GM12873 (cell line): ENCODE measurements around the gene TENT5C.

Source experiments
- TF ChIP-seq, protein P1 (sequence below): IDR thresholded peaks from 2 replicates; pipeline ENCODE4 v1.5.1; 2012; ENCODE audit warnings: low read depth, mild to moderate bottlenecking, moderate library complexity, low read length, control low read depth; ENCODE audit not compliant: insufficient read depth; ENCODE audit errors: missing control alignments

The TENT5C gene

DNA sequence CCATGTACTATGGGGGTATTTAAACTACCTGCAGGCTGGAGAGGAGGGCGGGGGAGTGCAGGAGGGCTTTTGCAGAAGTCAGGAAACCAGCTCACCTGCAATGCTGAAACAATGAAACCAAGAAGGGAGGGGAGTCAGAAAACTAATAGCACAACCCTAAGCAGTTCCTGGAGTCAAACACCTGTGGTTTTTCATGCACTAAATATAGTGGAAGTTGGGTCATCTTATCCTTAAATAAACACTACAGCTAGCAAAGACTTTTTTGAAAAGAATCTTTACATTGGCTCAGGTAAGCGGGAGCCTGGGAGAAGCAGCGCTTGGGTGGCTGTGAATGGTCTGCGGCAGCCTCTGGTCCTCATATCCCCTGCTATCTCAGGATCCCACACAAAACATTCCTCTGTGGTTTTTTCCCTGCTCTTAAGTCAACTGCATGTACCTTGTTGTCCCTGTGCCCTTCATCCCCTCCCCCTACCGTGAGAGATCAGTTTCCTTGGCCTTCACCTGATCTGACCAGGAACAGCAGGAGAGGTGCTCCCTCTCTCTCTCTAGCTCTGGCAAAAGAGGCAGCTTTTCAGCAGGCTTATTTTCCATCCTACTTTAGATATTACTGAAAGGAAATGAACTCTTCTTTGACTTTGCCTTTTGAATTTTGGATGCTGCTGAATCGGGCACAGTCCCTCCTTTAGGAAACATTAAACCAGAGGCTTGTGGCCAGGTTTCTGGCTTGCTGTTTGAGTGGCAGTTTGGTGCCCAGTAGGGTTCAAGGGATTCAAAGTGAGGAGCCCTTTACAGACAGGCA is 26.6 kb downstream of the TENT5C start:
- TF ChIP-seq, protein P1, sequence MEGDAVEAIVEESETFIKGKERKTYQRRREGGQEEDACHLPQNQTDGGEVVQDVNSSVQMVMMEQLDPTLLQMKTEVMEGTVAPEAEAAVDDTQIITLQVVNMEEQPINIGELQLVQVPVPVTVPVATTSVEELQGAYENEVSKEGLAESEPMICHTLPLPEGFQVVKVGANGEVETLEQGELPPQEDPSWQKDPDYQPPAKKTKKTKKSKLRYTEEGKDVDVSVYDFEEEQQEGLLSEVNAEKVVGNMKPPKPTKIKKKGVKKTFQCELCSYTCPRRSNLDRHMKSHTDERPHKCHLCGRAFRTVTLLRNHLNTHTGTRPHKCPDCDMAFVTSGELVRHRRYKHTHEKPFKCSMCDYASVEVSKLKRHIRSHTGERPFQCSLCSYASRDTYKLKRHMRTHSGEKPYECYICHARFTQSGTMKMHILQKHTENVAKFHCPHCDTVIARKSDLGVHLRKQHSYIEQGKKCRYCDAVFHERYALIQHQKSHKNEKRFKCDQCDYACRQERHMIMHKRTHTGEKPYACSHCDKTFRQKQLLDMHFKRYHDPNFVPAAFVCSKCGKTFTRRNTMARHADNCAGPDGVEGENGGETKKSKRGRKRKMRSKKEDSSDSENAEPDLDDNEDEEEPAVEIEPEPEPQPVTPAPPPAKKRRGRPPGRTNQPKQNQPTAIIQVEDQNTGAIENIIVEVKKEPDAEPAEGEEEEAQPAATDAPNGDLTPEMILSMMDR = no peak

- TF ChIP-seq, protein P1 = no peak
These were observed 27.2 kb downstream of the TENT5C start for GRCh38 chr1:117633068-117633345.

- TF ChIP-seq, protein P1 = no peak
These were observed 27.6 kb downstream of the TENT5C start for GRCh38 chr1:117633423-117633822.

GRCh38 chr1:117633936-117634335 is 28.1 kb downstream of the TENT5C start:
- TF ChIP-seq, protein P1 = no peak

DNA sequence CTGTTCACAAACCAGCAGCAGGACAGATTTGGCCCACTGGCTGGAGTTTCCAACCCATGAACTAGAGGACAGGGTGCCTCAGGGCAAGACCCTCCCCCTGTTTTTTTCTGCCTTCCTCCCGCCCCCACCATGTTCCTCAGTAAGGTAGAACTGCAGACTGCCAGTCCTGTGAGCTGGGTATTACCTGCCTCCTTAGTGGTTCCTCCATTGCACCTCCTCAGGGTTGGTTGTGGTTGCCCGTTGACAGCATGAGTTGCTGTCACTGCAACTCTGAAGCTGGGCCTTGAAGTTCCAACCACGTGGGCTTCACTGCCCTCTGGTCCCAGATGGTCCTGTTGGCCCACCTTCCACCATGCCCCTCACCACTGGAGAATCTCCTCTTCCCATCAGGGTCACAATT is 28.8 kb downstream of the TENT5C start:
- TF ChIP-seq, protein P1 = no peak

- TF ChIP-seq, protein P1 = no peak
These were observed 30.0 kb downstream of the TENT5C start for GRCh38 chr1:117635805-117636204.

DNA sequence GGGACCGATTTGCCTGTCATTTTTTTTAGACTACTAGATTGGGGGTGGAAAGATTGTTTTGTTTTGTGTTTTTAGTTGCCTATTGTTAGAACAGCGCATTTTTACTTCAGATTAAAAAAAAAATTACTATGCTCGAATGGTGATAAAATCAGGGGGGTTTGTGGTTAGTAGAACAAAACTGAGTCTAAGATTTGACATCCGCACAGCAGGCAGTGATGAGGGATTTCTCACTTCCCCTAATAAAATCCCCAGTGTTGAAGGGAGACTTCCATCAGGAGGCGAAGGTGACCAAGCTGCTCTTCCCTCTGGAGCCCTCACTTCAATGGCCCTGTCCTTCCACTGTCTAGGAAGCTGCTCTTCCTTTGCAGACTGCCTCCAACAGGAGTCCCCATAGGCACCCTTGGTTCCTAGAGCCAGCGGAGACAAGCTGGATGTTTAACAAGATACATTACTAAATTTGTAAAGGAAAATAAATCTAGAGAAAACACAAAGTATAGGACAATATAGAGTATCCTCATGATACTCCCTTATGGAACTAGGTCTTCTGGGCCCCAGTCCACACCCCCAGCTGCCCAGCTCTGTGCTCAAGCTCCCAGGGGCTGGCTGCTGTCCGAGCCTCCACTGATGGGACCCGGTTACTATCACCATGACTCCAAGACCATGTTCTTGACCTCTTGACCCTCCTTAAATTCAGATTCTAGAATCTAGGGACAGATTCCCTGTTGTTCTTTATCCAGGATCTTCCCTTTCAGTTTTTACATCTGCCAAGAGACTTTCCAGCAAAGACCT is 31.0 kb downstream of the TENT5C start:
- TF ChIP-seq, protein P1 = no peak
